NCI-H1436 (cell line): Measurements from ENCODE around the gene FGF9.

ENCODE experiments used
- DNase-seq: peaks from one replicate; lab custom pipeline; 2025; lab: John Stamatoyannopoulos, UW

The FGF9 gene

DNA sequence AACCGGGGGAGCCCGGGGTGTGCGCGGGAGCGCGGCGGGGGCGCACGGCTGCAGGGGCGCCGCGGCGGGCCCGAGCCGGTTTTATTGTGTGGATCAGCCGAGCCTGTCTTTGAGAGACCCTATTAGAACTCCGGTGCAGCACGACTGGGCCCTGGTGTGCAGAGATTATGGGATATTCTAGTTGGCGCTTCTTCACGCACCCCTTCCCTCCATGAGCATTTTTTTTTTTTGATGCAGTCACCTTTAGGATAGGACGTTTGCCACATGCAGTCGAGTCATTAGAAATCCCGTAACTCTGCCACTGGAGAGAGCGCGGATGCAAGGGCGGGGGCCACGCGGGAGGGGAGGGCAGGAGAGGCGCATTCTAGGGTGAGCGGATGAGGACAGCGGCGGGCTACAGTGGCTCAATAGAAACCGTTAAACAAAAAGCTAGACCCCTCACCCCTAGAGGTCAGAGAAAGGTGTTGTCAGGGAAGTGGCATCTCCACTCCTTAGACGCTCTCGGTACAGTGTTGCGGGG, 3.7 kb downstream of the FGF9 start:
- peak; percentile 27 for DNase-seq

DNA sequence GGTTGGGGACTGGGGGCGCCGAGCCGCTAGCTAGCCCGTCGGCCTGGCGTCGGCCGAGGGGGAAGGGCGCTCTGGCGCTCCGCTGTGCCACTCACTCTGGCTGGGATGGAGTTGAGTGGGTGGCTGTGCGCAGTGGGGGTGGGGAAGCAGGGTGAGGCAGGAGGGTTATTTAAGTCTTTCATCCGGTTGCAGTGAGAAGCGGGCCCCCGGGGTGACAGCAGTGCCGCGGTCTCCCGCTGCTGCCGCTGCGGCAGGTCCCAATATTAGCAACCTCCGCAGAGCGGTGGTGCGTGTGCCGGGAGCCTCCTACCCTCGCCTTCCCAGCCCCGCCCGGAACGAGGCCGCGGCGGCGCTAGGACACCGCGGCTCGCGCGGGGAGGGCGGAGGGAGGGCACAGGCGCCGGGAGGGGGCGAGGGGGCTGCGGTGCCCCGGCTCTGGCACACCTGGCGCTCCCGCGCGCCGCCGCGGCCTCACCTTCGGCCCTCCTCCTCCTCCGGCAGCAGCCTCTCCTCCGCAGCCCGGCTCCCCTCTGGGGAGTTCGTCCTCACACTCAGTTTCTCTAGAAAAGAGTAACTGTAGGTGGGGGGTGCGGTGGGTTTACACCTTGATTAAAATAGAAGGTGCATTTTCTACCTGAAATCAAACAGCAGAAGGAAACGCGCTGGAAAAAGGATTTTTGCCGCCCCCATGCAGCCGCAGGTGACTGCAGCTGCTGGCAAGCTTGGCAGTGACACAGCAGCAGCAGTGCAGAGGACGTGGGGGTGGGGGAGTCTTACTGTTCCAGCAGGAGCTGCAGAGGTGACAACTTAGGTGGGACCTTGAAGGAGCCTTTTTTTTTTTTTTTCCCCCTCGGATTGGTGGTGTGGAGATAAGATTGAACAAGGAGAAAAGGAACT, 4.5 kb downstream of the FGF9 start:
- peak; percentile 62 for DNase-seq

DNA sequence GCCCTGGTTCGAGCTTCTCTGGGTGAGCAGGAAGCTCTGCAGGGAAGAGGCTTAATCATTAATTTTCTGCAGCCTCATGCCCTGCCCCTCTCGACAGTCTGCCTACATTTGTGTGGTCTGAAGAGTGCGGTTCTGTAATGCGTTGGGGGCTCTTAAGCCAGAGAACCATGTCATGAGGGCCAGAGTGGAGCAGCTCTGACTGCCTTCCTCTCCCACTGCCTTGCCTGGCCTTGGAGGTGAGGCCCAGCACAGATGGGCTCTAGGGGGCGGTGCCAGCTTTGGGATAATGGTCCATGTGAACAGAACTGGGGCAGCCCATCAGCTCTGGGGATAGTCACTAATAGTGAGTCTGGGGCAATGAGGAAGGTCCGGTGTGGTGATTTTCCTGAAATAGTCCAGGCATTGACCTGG, 5.7 kb downstream of the FGF9 start:
- peak; percentile 30 for DNase-seq

DNA sequence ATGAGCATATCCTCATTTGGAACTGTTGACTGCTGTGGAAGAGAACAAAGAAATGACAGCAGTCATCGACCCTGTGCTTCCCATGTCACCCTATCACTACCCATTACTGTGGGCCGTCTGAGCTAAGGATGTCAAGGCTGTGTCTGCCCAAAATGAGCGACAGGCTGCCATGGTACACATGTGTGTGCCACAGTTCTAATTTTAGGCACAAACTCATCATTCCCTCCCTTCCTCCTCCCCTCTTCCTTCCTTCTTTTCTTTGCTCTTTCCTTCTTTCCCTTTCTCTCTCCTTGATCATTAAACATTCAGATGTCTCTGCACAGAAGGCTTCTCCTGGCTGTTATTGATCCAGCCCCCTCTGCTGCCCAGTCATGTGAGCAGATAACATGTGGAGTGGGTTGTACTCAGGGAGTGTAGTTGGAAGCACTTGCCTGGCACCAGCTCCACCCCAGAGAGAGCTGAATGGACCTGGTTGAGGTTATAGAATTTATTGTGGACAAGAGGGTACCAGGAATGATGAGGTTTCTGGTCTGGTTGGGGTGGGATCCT, 6.3 kb downstream of the FGF9 start:
- no peak for DNase-seq

DNA sequence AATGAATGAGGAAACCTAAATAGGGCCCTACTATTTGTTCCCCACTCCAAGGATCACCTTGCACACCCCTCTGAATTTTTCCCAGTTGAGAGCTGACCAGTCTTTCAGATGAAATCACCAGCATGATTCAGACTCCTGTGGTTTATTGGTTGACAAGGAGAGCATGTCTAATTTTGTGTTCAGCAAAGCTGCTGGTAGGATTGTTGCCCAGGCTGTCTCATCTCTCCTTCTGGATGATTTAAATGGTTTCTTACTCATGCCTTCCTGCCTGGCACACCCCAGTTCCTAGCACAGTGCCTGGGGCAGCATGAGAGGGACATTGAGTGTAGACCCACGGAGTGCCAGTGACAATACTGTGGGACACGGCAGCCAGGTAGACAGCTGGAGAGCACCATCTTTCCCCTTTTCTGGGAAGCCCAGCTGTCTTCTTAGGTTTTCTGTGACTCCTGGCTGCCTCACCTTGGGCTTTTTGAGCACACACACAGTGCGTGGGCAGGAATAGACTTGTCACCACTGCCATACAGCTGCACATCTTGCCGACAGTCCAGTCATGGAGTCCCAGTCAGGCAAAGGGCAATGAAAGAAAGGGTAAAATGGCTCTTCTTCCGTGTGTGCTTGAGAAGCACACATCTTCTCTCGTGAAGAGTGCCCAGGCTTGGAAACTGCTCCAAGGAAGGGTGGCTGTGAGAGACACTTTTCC, 12.3 kb downstream of the FGF9 start:
- no peak for DNase-seq

- DNase-seq: no peak
Measured at GRCh38 chr13:21684576-21684975, 13.7 kb downstream of the FGF9 start.

GRCh38 chr13:21685485-21686064, 14.7 kb downstream of the FGF9 start:
- DNase-seq: no peak

DNA sequence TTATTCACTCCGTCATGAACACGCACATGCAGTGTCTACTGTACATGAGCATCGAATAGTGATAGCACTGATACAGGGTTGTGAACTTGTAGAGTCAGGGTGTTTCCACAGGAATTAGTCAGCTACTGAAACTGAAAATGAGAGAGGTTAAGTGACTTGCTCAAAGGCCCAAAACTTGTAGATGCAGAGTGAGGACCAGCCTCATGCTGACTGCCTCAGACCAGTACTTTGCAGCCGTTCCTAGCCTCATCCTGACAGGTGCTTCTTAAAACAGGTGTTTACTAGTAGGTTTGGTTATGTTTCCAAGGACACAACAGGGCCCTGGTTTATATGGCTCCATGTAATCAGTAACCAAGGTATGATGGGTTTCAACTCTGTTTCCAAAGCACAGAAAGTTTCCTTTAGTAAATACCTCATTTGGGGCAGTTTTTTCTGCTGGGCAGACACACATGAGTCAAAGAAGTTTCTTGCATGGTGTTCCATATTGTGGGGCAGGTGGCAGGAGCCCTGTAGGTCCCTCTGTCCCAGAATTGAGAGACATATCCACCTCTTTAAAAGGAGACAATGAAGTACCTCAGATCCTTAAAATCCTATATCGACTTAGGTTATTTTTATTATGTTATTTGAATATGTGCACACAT, 16.0 kb downstream of the FGF9 start:
- no peak for DNase-seq

DNA sequence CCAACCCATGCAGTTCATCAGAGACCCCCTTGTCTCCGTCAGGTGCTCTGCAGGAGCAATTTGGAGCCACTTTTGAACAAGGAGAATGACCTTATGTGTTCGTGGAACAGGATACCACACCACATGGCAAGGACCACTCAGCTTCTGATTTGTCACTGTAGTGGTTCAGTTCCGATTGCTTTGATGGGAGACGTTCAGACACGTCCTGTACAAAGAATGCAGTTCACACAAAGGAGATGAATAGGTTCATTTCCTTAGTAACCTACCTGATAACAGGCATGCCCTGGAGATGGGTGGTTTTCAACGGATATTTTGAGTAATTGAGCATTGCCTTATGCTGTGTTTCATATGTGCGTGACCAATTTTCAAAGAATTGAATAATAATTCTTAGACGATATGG, 17.2 kb downstream of the FGF9 start:
- DNase-seq: peak; percentile 65

DNA sequence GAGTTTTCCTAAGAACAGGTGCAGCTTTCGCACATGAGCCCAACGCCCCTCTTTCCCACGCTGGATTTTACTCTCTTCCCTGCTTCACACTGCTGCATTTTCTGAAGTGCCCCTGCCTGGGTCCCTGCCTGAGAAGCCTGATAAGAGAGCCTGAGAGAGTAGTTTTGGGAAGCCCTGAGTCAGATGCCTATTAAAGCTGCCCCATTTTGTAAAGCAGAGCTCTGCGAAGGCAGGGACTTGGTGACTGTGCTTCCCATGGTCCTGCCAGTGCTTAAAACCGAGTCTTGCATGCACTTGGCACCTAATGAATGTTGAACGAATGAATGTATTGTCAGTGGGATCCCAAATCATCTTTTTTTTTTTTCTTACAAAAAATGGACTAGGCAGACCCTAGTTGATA, 18.2 kb downstream of the FGF9 start:
- no peak for DNase-seq

GRCh38 chr13:21690955-21691354, 20.1 kb downstream of the FGF9 start:
- no peak for DNase-seq

DNA sequence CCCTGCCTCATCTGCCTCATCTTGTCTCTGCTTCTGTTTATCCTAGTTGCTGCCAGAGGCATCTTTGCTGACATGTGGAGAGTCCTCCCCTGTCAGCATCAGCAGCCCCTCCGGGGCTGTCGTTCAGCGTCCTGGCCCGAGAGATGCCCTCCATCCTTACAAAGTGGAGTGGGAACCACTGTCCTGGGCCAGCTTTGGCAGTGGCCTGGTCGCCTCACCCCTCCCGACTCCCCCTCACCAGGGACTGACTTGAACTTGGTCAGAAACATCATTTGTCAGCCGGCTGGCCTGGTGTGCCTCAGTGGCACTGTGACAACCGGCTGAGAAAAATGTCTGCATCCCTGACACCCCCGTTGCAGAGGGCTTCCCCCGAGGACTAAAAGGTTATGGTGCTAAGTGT, 20.6 kb downstream of the FGF9 start:
- no peak for DNase-seq

DNA sequence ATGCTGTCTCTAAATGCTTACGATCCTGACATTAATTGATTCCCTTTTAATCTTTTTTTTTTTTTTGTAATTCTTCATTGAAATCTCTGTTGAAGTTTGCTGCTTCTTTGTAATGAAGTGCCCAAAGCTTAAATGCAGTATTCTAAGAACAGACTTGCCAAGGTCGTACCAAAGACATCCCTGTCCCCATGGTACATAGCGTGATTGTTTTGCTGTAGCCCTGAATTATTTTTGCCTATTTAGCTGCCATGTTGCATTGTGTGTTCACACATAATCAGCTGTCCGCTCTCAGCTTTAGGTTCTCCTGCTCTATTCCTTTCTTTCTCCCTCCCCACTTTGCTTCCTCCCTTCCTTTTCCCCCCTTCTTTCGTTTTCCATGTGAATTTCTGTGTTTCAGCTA, 21.1 kb downstream of the FGF9 start:
- no peak for DNase-seq

DNA sequence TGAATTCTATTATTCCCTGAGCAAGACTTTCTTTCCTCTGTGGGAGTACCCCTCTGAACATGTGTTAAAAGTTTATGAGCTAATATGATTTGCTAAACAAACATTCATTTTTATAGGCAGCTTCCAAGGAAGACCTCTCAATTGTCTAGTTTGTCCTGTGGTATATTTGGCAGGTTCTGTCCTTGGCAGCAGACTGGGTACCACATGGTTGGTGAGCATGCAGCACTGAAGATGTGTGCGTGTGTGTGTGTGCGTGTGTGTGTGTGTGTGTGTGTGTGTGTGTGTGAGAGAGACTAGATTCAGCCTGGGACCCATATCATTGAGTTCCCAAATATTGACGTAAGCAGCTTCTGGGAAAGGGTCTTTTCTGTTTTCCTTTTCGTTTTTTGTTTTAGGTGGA, 24.0 kb downstream of the FGF9 start:
- DNase-seq: no peak

- DNase-seq: no peak
Measured at GRCh38 chr13:21695546-21695945, 24.7 kb downstream of the FGF9 start.

GRCh38 chr13:21696865-21697448, 26.1 kb downstream of the FGF9 start:
- peak; percentile 5 for DNase-seq

DNA sequence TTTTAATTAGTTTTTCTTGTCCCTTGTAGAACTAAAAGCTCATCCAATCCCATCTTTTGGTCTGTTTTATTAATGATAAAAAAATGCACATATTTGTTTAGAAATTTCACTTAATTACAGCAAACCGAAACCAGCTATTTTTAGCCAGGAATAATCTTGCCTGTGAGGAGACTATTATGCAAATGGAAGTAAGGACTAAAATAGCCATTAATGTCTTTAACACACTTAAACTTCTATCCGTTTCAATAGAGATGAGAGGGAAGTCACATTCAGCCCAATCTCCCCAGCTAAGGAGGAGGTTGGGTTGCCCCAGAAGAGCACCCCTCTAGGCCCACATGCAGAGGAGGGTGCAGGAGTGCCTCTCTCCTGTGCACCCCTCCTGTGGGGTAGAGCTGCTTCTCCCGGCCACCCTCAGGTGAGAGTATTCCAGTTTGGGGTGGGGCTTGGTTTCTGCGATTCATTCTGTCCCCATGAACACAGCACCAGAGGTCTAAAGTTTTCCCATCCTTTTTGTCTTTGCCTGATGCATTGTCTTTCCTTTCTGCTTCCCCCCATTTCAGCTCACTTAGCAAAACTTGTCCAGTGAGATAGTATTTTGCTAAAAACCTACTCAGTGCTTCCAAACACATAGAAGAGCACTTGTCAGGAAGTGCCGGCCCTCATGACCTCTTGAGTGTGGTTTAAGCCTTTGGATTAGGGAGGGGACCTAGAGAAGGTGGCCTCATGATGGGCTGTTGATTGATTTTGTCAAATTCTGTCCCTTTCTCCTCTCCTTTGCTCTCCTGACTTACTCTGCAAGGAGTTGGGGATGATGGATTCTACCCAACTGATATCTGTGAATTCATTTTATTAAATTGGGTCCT, 28.2 kb downstream of the FGF9 start:
- no peak for DNase-seq

DNA sequence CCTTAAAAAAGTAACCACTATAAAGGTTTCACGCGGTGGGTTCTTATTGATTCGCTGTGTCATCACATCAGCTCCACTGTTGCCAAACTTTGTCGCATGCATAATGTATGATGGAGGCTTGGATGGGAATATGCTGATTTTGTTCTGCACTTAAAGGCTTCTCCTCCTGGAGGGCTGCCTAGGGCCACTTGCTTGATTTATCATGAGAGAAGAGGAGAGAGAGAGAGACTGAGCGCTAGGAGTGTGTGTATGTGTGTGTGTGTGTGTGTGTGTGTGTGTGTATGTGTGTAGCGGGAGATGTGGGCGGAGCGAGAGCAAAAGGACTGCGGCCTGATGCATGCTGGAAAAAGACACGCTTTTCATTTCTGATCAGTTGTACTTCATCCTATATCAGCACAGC, 30.6 kb downstream of the FGF9 start:
- DNase-seq: no peak

- no peak for DNase-seq
Measured at GRCh38 chr13:21703846-21704245, 33.0 kb downstream of the FGF9 start.

DNA sequence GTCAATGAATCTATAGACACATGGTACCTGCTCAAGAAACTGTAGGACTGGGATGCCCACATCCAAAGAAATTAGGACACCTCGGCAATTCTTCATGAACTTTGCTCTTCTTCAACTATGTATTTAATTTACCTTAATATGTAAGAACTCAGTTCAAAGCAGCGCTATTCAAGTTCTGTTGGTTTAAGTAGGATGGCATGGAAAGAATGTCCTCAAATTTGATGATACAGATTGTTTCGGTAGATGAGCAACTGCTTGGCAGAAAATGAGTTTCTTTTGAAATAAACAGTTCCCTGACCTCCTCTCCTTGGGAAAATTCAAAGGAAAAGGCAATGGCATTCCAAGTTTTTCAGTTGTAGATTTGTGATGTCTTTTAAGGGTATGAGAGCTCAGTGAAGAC, 36.7 kb downstream of the FGF9 start:
- DNase-seq: no peak

DNA sequence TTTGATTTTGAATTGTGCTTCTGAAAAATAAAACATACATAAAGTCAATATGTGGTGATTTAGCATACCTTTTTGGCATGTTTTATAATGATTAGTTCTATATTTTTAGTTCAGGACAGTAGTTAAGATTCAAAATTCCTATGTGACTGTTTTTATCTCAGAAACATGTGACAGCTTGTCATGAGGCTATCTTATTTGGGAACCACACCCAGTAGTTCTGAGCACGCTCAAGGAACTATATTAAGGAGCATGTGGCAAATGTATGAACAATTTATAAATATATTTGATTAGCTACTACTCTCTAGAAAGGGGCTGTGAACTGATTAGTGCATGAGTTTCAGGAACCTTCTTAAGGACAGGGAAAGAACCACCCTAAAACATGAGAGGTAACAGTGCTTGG, 38.8 kb downstream of the FGF9 start:
- no peak for DNase-seq
